ENCODE results near the gene HACD2.

Gene HACD2

DNA sequence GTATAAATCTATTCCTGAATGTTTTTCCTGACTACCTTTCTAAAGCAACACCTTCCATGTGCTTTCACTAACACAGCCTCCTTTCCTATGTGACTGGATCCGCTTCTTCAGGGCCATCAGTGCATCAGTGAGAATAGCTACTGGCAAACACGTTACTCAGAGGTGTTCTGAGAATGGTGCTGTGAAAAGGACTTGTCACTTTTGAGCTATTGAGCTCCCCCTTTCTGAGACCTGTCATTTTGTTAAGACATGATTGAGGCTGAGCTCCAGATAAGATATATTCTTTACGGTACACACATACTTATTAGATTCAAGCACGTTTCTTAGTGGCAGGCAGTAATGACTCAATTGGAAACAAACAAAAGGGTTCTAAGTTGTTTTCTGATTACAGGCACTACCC lies 90.9 kb downstream of the HACD2 start:
- H2AFZ ChIP-seq (ENCODE audit: insufficient read depth, low read length, poor library complexity): no peak overlapping the region
- H3K9me3 ChIP-seq (ENCODE audit: insufficient read depth, low read depth, low read length): no peaks in the 10 kb centered on the region
- DNase-seq: no peak
- no peak overlapping the region for H4K91ac ChIP-seq (ENCODE audit: low read depth, low read length)
- H4K12ac ChIP-seq (ENCODE audit: low read depth, low read length): no peak overlapping the region
- H3K23ac ChIP-seq (ENCODE audit: low read length): no peak overlapping the region
- H3K27me3 ChIP-seq (ENCODE audit: insufficient read depth, low read length): no peaks in the 10 kb centered on the region
- no peak overlapping the region for H3K4ac ChIP-seq (ENCODE audit: low read depth, low read length)
- H3K14ac ChIP-seq (ENCODE audit: low read length): no peak overlapping the region
- H3K4me2 ChIP-seq (ENCODE audit: low read length): no peak overlapping the region
- no peaks in the 10 kb centered on the region for H3K79me2 ChIP-seq (ENCODE audit: control insufficient read depth, insufficient read depth, low read length, poor library complexity)
- peaks cover 24 to 34% of the 10 kb centered on the region in 2 experiments for H3K36me3 ChIP-seq (ENCODE audit: control insufficient read depth in 1 of 2, insufficient read depth in 2 of 2, low read length in 2 of 2)
- no peaks in the 10 kb centered on the region for H3K4me1 ChIP-seq (ENCODE audit: control insufficient read depth in 1 of 2, insufficient read depth in 2 of 2, low read length in 2 of 2)
- WGBS (ENCODE audit: extremely low coverage, insufficient coverage, insufficient read length): no CpG with 5 or more reads among the region's 4 CpGs
- H3K79me1 ChIP-seq (ENCODE audit: low read length): no peaks in the 10 kb centered on the region
- H2AK5ac ChIP-seq (ENCODE audit: low read length): no peak overlapping the region
- no peak overlapping the region for H2BK5ac ChIP-seq (ENCODE audit: low read depth, low read length, poor library complexity)
- no peak overlapping the region for H3K27ac ChIP-seq (ENCODE audit: low read depth, low read length)
- no peak overlapping the region for H2BK120ac ChIP-seq (ENCODE audit: insufficient read depth, low read length, poor library complexity)
- H3K4me3 ChIP-seq (ENCODE audit: low read depth, low read length): no peak overlapping the region
- no peak overlapping the region for H2BK12ac ChIP-seq (ENCODE audit: low read length)
- no peak overlapping the region for H3K18ac ChIP-seq (ENCODE audit: low read length)
- no peak overlapping the region for H4K8ac ChIP-seq (ENCODE audit: low read depth, low read length)
- H3K9ac ChIP-seq (ENCODE audit: low read length): no peak overlapping the region

DNA sequence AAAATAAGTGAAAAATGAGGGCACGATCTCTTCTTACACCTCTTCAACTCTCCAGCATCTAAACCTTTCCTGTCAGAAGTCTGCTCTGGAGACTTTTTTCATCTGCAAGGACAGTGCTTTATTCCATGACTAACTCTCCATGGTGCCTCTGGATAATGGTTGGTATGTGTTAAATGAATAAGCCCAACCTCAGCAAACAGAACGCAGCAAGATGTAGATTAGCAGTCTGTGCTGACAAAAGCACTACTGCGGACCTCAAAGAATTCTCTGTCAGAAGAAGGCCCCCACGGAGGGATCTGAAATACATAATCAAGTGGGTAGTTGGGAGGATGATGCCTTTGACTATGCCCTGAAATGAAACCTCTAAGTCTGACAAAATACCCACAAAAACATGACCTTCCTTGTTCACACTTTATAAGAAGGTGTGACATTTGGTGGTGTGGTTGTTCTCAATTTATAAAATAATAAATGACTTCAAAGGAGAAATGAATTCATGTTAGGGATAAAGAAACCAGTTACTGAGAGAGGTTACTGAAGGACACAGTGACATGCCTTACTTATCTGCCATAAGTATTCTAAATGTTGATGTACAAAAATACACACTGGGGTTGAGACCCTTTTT lies 92.8 kb downstream of the HACD2 start:
- Histone ChIP-seq H3K79me1 (ENCODE audit: low read length) (no peaks in the 10 kb centered on the region), H3K79me2 (ENCODE audit: control insufficient read depth, insufficient read depth, low read length, poor library complexity) (no peaks in the 10 kb centered on the region), H3K4me1 (ENCODE audit: control insufficient read depth in 1 of 2, insufficient read depth in 2 of 2, low read length in 2 of 2) (no peaks in the 10 kb centered on the region), H4K8ac (ENCODE audit: low read depth, low read length) (no peak overlapping the region), H3K36me3 (ENCODE audit: control insufficient read depth in 1 of 2, insufficient read depth in 2 of 2, low read length in 2 of 2) (peaks cover 15 to 22% of the 10 kb centered on the region in 2 experiments), H3K27me3 (ENCODE audit: insufficient read depth, low read length) (no peaks in the 10 kb centered on the region), H4K12ac (ENCODE audit: low read depth, low read length) (no peak overlapping the region), H2BK120ac (ENCODE audit: insufficient read depth, low read length, poor library complexity) (no peak overlapping the region), H3K9me3 (ENCODE audit: insufficient read depth, low read depth, low read length) (no peaks in the 10 kb centered on the region), H2BK5ac (ENCODE audit: low read depth, low read length, poor library complexity) (no peak overlapping the region), H4K91ac (ENCODE audit: low read depth, low read length) (no peak overlapping the region), H3K27ac (ENCODE audit: low read depth, low read length) (no peak overlapping the region), H2AK5ac (ENCODE audit: low read length) (no peak overlapping the region), H2BK12ac (ENCODE audit: low read length) (no peak overlapping the region), H3K4me2 (ENCODE audit: low read length) (no peak overlapping the region), H3K14ac (ENCODE audit: low read length) (no peak overlapping the region), H3K18ac (ENCODE audit: low read length) (no peak overlapping the region), H3K4me3 (ENCODE audit: low read depth, low read length) (no peak overlapping the region), H2AFZ (ENCODE audit: insufficient read depth, low read length, poor library complexity) (no peak overlapping the region), H3K4ac (ENCODE audit: low read depth, low read length) (no peak overlapping the region), H3K9ac (ENCODE audit: low read length) (peak overlapping the region; percentile 28), H3K23ac (ENCODE audit: low read length) (no peak overlapping the region)
- no CpG with 5 or more reads among the region's 4 CpGs for WGBS (ENCODE audit: extremely low coverage, insufficient coverage, insufficient read length)
- no peak for DNase-seq

DNA sequence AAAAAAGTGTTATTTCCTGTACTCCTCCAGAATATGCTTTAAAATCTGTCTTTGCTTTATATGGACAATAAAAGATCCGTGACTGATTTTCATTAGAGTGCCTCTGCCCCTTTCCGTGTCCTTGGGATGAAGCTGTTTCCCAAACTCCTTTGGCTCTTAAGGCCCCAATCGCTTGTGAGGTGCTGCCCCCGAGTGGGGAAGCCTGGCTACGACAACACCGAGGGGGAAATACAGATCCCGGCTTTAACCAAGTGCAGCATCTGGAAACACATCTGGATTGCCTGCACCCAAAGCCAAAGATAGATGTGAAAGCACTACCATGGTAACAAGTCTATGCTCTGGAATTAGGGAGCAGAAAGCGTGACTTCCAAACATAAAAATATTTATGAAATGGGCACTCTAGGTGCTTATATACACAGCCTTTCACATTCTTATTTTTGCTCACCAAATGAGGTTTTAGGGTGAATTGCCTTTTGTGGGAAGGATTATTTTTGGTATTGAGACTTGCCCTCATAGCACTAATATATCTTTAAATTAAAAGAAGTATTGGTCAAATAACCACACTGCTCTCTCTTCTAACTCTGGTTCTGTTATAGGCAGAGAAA lies 95.4 kb downstream of the HACD2 start:
- Histone ChIP-seq H3K4me3 (ENCODE audit: low read depth, low read length) (no peak overlapping the region), H2BK5ac (ENCODE audit: low read depth, low read length, poor library complexity) (no peak overlapping the region), H2AFZ (ENCODE audit: insufficient read depth, low read length, poor library complexity) (no peak overlapping the region), H3K4me1 (ENCODE audit: control insufficient read depth in 1 of 2, insufficient read depth in 2 of 2, low read length in 2 of 2) (no peaks in the 10 kb centered on the region), H4K8ac (ENCODE audit: low read depth, low read length) (no peak overlapping the region), H2AK5ac (ENCODE audit: low read length) (no peak overlapping the region), H3K23ac (ENCODE audit: low read length) (no peak overlapping the region), H2BK12ac (ENCODE audit: low read length) (no peak overlapping the region), H3K4me2 (ENCODE audit: low read length) (no peak overlapping the region), H4K91ac (ENCODE audit: low read depth, low read length) (no peak overlapping the region), H3K18ac (ENCODE audit: low read length) (no peak overlapping the region), H3K79me2 (ENCODE audit: control insufficient read depth, insufficient read depth, low read length, poor library complexity) (no peaks in the 10 kb centered on the region), H3K9ac (ENCODE audit: low read length) (no peak overlapping the region), H4K12ac (ENCODE audit: low read depth, low read length) (no peak overlapping the region), H3K36me3 (ENCODE audit: control insufficient read depth in 1 of 2, insufficient read depth in 2 of 2, low read length in 2 of 2) (peaks cover 8 to 12% of the 10 kb centered on the region in 2 experiments), H3K79me1 (ENCODE audit: low read length) (no peaks in the 10 kb centered on the region), H3K4ac (ENCODE audit: low read depth, low read length) (no peak overlapping the region), H3K27ac (ENCODE audit: low read depth, low read length) (no peak overlapping the region), H3K9me3 (ENCODE audit: insufficient read depth, low read depth, low read length) (no peaks in the 10 kb centered on the region), H2BK120ac (ENCODE audit: insufficient read depth, low read length, poor library complexity) (no peak overlapping the region), H3K27me3 (ENCODE audit: insufficient read depth, low read length) (no peaks in the 10 kb centered on the region), H3K14ac (ENCODE audit: low read length) (no peak overlapping the region)
- DNase-seq: peak; percentile 57 to 79
- WGBS (ENCODE audit: extremely low coverage, insufficient coverage, insufficient read length): no CpG with 5 or more reads among the region's 8 CpGs

DNA sequence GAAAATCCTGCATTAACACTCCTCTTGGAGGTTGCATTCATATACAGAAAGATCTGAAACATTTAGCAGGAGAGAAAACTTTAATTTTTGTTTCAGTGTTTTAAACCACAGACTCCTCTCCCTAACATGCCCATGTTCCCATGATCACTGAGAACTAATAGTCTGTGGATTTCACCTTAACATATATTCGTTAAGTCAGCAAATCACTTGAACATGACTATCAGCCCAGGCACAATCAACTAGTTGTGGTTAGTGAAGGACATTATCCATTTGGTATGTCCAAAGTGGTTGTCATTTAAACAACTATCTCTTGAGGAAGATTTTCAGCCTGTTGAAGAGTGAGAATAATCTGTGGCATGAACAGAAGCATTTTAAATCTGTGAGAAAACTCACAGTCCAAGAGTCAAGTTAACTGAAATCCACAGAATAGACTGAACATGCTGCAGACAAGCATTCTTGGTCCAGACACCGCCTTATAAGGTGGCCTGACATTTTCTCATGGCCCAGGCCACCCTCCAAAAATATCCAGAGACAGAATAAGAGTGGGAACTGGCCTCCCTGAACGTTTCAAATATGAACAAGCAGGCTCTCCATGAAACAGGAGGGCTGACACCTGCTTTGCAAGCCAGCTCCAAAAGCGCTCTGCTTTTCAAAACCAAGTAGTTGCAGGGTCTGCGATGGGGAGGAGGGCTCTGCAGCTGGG lies 96.1 kb downstream of the HACD2 start:
- no peak overlapping the region for H3K18ac ChIP-seq (ENCODE audit: low read length)
- no peaks in the 10 kb centered on the region for H3K4me1 ChIP-seq (ENCODE audit: control insufficient read depth in 1 of 2, insufficient read depth in 2 of 2, low read length in 2 of 2)
- no peak overlapping the region for H2AK5ac ChIP-seq (ENCODE audit: low read length)
- H2AFZ ChIP-seq (ENCODE audit: insufficient read depth, low read length, poor library complexity): no peak overlapping the region
- no CpG with 5 or more reads among the region's 5 CpGs for WGBS (ENCODE audit: extremely low coverage, insufficient coverage, insufficient read length)
- H3K36me3 ChIP-seq (ENCODE audit: control insufficient read depth in 1 of 2, insufficient read depth in 2 of 2, low read length in 2 of 2): peaks cover 8 to 10% of the 10 kb centered on the region in 2 experiments
- no peaks in the 10 kb centered on the region for H3K9me3 ChIP-seq (ENCODE audit: insufficient read depth, low read depth, low read length)
- no peaks in the 10 kb centered on the region for H3K79me1 ChIP-seq (ENCODE audit: low read length)
- no peaks in the 10 kb centered on the region for H3K27me3 ChIP-seq (ENCODE audit: insufficient read depth, low read length)
- no peak overlapping the region for H3K27ac ChIP-seq (ENCODE audit: low read depth, low read length)
- H4K91ac ChIP-seq (ENCODE audit: low read depth, low read length): no peak overlapping the region
- no peak overlapping the region for H4K8ac ChIP-seq (ENCODE audit: low read depth, low read length)
- no peak overlapping the region for H3K4ac ChIP-seq (ENCODE audit: low read depth, low read length)
- H3K4me3 ChIP-seq (ENCODE audit: low read depth, low read length): no peak overlapping the region
- H3K4me2 ChIP-seq (ENCODE audit: low read length): no peak overlapping the region
- no peak overlapping the region for H4K12ac ChIP-seq (ENCODE audit: low read depth, low read length)
- H3K23ac ChIP-seq (ENCODE audit: low read length): no peak overlapping the region
- no peaks in the 10 kb centered on the region for H3K79me2 ChIP-seq (ENCODE audit: control insufficient read depth, insufficient read depth, low read length, poor library complexity)
- no peak overlapping the region for H2BK5ac ChIP-seq (ENCODE audit: low read depth, low read length, poor library complexity)
- no peak overlapping the region for H2BK12ac ChIP-seq (ENCODE audit: low read length)
- H3K9ac ChIP-seq (ENCODE audit: low read length): no peak overlapping the region
- no peak overlapping the region for H2BK120ac ChIP-seq (ENCODE audit: insufficient read depth, low read length, poor library complexity)
- no peak for DNase-seq
- no peak overlapping the region for H3K14ac ChIP-seq (ENCODE audit: low read length)

Measured in trophoblast cell (in vitro differentiated cells and primary cell).